Uterus (tissue), 2 donors: ENCODE results near the gene GCDH.

Experiments used
- POLR2A ChIP-seq, 2 donors: fragments of 450-650 bp; IDR thresholded peaks; one replicate each; pipeline ENCODE4 v1.6.1; 2016; ENCODE audit warnings: antibody characterized with exemption in 2 of 2, mild to moderate bottlenecking in 1 of 2, moderate library complexity in 1 of 2
- TF ChIP-seq, protein P1 (sequence below), 4 experiments: fragments of 200-600 bp in 2 of 4; fragments of 450-650 bp in 2 of 4; sonication (generic) in 2 of 4; IDR thresholded peaks; one replicate each; pipeline ENCODE4 v1.5.1; 2016 to 2019; ENCODE audit warnings: antibody characterized with exemption in 4 of 4, mild to moderate bottlenecking in 2 of 4, moderate library complexity in 1 of 4

DNA sequence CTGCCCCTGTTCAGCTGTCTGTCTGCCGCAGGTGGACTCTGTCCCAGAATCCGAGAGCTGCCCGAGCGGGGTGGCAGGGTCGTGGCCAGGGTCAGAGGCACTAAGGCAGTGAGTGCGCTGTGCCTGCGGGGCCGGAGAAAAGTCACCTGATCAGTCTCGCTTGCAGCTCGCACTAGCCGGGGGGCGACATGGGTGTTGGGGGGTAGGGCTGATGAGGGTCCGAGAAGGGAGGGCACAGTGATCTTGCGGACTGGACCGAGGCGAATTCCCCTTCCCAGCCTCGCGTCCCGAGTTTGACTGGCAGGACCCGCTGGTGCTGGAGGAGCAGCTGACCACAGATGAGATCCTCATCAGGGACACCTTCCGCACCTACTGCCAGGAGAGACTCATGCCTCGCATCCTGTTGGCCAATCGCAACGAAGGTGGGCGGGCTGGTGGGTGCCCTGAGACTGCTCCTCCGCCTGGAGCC is 627 bp downstream of the GCDH start:
- TF ChIP-seq, protein P1, sequence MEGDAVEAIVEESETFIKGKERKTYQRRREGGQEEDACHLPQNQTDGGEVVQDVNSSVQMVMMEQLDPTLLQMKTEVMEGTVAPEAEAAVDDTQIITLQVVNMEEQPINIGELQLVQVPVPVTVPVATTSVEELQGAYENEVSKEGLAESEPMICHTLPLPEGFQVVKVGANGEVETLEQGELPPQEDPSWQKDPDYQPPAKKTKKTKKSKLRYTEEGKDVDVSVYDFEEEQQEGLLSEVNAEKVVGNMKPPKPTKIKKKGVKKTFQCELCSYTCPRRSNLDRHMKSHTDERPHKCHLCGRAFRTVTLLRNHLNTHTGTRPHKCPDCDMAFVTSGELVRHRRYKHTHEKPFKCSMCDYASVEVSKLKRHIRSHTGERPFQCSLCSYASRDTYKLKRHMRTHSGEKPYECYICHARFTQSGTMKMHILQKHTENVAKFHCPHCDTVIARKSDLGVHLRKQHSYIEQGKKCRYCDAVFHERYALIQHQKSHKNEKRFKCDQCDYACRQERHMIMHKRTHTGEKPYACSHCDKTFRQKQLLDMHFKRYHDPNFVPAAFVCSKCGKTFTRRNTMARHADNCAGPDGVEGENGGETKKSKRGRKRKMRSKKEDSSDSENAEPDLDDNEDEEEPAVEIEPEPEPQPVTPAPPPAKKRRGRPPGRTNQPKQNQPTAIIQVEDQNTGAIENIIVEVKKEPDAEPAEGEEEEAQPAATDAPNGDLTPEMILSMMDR (IDR thresholded peaks at IDR 0.05) = no peak
- no peak for TF ChIP-seq POLR2A (IDR thresholded peaks at IDR 0.05)
